ENCODE measurements around the gene APOL6. TPM values are rescaled to one million over a fixed set of nuclear protein-coding genes. Genes with fewer than 3 reads are reported as not detected.

The APOL6 gene
- total and polyA plus RNA-seq, 2 donors (not counting 3 experiments of a cell fraction or from before 2014, with no cell fraction given) = 0.33 to 3.0 TPM

- dilution Hi-C loops (cut with MboI; ENCODE audit: extremely low pct_ligation_motif_present, low sequenced_read_pairs) (no loop called here), intact Hi-C loops (cut with micrococcal nuclease) (loop anchor here (10.0 kb wide), 1 partner anchor 91 kb away; no protein-coding TSS in a partner anchor)
- Histone ChIP-seq H3K9ac (replicated peaks; ENCODE audit: extremely low read depth, insufficient read depth, low read length) (no peak overlapping the region), H2AFZ (ENCODE audit: low read depth, low read length) (no peak overlapping the region), H3K4me3 (replicated peaks in 1 of 3; ENCODE audit: insufficient read depth in 1 of 3, low read depth in 1 of 3, low read length in 3 of 3) (no peak overlapping the region), H3K9me1 (replicated peaks; ENCODE audit: control insufficient read depth, extremely low read depth, insufficient read depth, low read length) (no peaks in the 10 kb centered on the region), H3K79me2 (ENCODE audit: control insufficient read depth, insufficient read depth, low read length) (no peaks in the 10 kb centered on the region), H3K9me3 (replicated peaks; ENCODE audit: control insufficient read depth, insufficient read depth, low read length) (no peaks in the 10 kb centered on the region), H3K27ac (ENCODE audit: insufficient read depth, low read depth, low read length) (no peak overlapping the region), H3K4me1 (ENCODE audit: control insufficient read depth, extremely low read depth, insufficient read depth, low read length) (peaks cover 8% of the 10 kb centered on the region), H3K27me3 (ENCODE audit: control insufficient read depth in 2 of 2, insufficient read depth in 2 of 2, low read length in 2 of 2) (peaks cover 0 to 3% of the 10 kb centered on the region in 2 experiments), H4K20me1 (replicated peaks; ENCODE audit: control insufficient read depth, extremely low read depth, insufficient read depth, low read length) (no peaks in the 10 kb centered on the region), H3K4me2 (ENCODE audit: insufficient read depth, low read length) (no peak overlapping the region), H3K36me3 (ENCODE audit: control insufficient read depth in 2 of 2, extremely low read depth in 1 of 2, insufficient read depth in 2 of 2, low read length in 2 of 2) (no peaks in the 10 kb centered on the region)
- no peak for TF ChIP-seq POLR2AphosphoS5 (IDR thresholded peaks at IDR 0.05; ENCODE audit: insufficient read depth, low read depth, low read length)
- TF ChIP-seq JUN (IDR thresholded peaks at IDR 0.05; ENCODE audit: borderline replicate concordance, insufficient read depth, insufficient read length, low read depth) = no peak
- no peak for TF ChIP-seq GATA2 (IDR thresholded peaks at IDR 0.05; ENCODE audit: insufficient read depth, insufficient read length, low read depth, low read length)
- no peak for TF ChIP-seq CTCF (IDR thresholded peaks at IDR 0.05; ENCODE audit: extremely low read depth in 1 of 2, insufficient read depth in 1 of 2, low read depth in 1 of 2, low read length in 2 of 2)
- TF ChIP-seq MYC (IDR thresholded peaks at IDR 0.05; ENCODE audit: low read depth, low read length) = no peak
- no peak for TF ChIP-seq POLR2A (IDR thresholded peaks at IDR 0.05; ENCODE audit: low read depth, low read length)
- no peak for TF ChIP-seq MAX (IDR thresholded peaks at IDR 0.05; ENCODE audit: insufficient read depth, insufficient read length)
- TF ChIP-seq EZH2 (IDR thresholded peaks at IDR 0.05; ENCODE audit: borderline replicate concordance, low read depth, low read length, severe bottlenecking) = no peak
- no peak for TF ChIP-seq FOS (IDR thresholded peaks at IDR 0.05; ENCODE audit: borderline replicate concordance, insufficient read depth, low read length)
- DNase-seq (ENCODE audit: low read depth, low spot score) (no peak), FAIRE-seq (no peak)
- BruUV-seq (replicated peaks) = no TSS peak
- POLR2A ChIA-PET = no interaction called here
- CTCF ChIA-PET = interaction anchor here (1.3 to 1.5 kb wide), 2 partner anchors 40 to 455 kb away, joined by 3 read pairs; no protein-coding TSS in a partner anchor
Observed at GRCh38 chr22:35643991-35644390, 4.3 kb upstream of the APOL6 start.
